HG03280 (cell line): ENCODE measurements around the gene METTL8.

Experiments used
- ATAC-seq: cut with Tn5 transposase; IDR thresholded peaks from one replicate; pipeline ENCODE4 v1.9.1; 2021; ENCODE audit warnings: mild to moderate bottlenecking, moderate library complexity; ENCODE audit not compliant: unreplicated experiment

METTL8 gene

GRCh38 chr2:171347591-171348032 is 86.2 kb downstream of the METTL8 start:
- ATAC-seq: no peak

- ATAC-seq: no peak
These were observed 86.8 kb downstream of the METTL8 start for GRCh38 chr2:171346723-171347557.

GRCh38 chr2:171345971-171346722 is 87.6 kb downstream of the METTL8 start:
- ATAC-seq: no peak

DNA sequence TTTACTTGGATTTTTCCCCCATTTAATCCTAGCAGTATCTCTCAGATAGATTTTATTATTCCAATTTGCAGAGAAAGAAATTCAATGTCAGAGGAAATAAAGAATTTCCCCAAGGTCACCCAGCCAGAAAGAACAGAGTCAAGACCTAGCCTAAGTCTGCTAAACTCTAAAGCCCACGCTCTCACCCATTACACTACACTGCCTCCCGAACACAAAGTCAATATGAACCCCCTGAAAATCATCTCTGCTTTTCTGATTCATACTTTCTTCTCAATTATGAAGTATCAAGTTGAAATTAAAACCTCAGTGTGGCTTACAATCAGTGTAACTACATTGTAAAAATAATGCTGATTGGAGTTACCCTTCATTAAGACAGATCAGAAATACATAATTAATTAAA is 89.6 kb downstream of the METTL8 start:
- no peak for ATAC-seq

DNA sequence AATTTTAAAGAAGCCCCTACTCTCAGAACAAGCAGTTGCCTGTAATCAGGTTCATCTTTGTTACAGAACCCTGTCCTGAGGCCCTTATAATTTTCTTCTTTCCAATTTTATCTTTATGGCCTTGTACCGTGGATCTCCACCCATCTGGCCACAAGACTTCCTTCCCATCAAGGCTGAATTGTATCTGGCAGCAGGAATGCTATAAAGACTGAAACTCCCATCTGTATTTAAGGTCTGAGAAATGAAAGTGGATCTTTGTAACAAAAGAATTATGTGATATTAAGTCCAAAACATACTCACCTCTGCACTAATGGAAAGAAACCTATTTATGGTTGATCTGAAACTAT is 91.8 kb downstream of the METTL8 start:
- no peak for ATAC-seq

DNA sequence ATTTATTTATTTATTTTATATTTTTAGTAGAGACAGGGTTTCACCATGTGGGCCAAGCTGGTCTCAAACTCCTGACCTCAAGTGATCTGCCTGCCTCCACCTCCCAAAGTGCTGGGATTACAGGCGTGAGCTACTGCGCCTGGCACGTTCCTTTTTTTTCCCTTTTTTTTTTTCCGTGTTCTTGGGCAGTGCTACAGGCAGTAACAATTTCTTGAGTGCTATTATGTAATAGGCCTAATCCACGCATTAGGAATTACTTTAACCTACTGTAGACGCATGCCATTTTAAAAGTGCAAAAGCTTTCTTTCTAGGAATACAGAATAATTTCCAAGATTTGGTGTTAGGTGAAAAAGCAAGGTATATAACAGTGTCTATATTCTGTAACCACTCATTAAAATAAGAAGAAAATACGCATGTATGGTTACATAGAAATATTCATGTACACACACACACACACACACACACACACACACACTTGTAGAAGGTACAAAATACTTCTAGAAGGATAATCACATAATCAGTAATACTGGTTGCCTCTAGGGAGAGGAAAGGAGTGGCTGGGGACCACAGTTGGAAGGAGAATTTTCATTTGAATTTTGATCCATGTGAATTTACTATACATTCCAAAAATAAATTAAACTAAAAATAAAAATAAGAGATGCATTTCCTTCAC is 92.3 kb downstream of the METTL8 start:
- no peak for ATAC-seq

GRCh38 chr2:171334946-171335345 is 98.8 kb downstream of the METTL8 start:
- ATAC-seq: no peak

GRCh38 chr2:171334171-171334570 is 99.6 kb downstream of the METTL8 start:
- no peak for ATAC-seq

DNA sequence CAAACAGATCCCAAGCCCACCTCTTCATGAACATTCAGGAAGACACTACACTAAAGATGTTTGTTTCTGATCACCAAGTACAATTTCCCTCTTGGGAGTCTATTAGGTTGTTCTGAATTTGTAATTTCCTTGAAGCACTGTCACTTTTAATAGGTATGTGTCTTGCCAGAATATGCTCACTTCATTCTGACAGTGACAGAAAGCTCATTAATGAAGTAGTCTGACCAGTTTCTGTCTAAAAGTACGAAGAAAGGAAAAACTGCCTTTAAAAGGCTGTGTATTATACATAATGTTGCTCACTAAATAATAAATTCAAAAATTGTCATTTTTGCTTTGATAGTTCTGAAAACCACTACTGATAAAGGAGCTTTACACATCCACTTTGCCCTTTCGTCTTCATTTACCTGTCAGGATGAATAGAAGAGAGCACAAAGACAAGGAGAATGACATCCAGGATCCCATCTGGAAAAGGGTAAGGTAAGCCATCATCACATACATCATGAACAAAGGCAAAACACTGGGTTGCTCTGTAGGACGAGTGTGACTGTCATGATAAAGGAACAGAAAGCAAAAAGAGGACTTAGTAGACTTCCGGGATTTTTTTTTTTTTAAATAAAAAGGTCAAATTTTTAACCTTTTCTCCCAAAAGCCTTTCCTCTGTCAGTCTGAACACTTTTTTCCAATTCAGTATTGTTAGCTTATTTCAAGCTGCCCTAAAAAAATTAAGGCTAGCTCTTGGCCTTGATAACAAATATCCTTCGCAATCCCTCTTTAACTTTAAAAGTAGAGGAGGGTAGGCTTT is 103.4 kb downstream of the METTL8 start:
- ATAC-seq: no peak

DNA sequence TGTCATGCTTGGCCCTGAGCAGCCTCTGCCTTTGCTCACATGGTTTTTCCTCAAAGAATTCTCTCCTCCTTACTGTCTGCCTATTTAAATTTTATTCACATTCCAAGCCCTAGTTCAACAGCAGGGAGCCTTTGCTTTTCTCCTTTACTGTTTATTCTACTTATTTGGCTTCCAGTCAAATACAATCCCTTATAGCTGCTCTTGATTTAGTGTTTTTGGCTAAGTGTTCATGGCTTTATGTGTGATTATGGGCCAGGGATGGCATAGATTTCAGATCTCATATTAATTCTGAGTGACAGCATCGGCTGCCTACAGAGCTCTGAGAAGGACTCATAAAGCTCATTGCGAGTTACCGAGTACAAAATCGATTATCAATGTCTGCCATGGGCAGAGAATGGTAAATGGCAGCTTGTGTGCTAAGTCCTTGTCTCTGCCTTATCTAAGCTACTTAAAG is 106.7 kb downstream of the METTL8 start:
- ATAC-seq: no peak

DNA sequence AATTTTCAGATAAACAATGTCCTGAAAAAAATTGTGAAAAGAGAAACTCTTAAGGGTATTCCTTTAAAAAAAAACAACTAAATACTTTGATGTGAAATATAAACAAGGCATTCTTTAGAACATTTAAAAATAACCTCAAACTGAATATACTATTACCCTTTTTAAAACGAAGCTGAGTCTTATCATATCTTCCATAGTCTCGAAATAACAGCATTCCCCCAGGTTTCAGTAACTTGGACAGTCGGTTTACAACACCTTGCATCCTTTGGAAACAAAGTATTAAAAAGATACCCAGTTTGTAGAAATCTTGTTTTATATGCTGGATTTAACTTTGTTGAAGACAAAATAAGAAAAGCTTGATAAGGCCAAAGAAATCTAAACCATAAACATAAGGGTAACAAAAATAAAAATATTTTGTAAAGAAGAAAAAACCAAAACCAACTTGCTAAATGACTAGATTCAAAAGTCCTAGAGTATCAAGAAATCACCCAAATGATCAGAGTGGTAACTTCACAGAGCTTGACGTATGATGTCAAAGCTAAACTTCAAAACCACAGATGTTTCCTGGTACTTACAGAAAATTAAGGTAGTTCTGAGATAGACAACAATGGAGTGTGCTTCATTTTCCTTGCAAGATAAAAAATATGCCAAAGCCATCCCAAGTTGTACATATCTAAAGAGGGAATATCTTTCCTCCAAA is 107.8 kb downstream of the METTL8 start:
- ATAC-seq: peak; percentile 38

DNA sequence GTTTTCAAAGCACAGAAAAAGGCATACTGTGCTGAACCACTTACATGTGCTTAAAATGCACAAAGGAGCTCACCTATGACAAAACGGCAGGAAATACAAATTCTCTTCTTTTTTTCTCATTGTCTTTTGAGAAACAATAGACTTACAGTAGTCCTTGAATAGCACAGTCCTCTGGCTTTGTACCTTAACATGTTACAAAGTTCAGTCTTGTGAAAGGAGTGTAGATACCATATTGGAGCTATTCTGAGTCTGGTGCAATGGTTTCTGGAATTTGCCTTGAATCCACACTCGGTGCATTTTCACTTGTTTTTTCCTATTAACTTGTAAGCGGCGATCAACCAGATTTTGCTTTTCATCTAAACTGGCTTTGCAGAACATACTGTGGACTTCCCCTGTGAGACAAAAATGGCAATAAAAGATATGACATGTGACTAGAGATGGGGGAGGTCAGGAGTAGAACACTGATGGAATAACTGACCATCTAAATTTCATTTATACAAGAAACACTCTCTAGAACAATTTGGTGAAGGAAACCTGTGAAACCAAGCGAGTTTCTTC is 109.7 kb downstream of the METTL8 start:
- no peak for ATAC-seq

GRCh38 chr2:171322928-171323327 is 110.9 kb downstream of the METTL8 start:
- no peak for ATAC-seq

DNA sequence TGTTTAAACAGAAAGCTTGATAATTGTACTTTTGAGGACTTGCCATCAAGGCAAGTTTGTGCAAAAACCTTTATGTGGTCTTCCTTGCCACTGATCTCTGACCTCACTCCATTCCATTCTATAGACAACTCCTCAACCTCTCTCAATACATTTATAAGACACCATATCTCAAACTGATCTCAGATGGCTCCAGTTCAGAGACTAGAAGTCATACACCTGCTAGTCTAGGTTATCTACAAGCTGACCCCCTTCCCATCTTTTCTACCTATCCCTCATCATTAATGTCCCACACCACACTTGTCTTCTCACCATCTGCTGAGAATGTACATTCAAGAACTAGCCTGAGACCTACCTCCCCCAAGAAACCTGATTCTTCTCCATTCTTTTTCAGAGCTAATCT is 113.1 kb downstream of the METTL8 start:
- ATAC-seq: no peak

GRCh38 chr2:171320208-171320621 is 113.6 kb downstream of the METTL8 start:
- peak; percentile 33 for ATAC-seq

GRCh38 chr2:171319164-171319810 is 114.5 kb downstream of the METTL8 start:
- peak; percentile 48 for ATAC-seq

DNA sequence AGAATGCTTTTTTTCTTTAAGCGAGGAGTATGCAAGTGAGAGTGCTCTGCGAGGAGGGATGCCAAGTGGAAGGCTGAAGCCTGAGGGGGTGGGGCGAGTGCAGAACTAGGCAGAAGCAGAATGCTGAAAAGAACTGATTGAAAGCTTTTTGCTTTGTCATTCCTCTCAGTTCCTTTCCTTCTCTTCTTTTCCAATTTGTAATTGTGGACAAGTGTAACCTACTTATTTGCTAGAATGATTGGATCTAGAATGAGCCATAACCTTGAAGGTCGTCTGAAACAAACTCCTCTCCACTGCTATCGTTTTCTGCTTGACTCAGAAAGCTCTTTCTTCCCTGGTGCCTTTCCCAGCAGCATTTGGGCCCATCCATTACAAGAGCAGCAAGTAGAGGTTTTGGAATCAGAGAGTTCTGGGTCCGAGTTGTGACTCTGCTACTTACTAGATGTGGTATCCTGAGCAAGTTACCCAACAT is 115.3 kb downstream of the METTL8 start:
- no peak for ATAC-seq

DNA sequence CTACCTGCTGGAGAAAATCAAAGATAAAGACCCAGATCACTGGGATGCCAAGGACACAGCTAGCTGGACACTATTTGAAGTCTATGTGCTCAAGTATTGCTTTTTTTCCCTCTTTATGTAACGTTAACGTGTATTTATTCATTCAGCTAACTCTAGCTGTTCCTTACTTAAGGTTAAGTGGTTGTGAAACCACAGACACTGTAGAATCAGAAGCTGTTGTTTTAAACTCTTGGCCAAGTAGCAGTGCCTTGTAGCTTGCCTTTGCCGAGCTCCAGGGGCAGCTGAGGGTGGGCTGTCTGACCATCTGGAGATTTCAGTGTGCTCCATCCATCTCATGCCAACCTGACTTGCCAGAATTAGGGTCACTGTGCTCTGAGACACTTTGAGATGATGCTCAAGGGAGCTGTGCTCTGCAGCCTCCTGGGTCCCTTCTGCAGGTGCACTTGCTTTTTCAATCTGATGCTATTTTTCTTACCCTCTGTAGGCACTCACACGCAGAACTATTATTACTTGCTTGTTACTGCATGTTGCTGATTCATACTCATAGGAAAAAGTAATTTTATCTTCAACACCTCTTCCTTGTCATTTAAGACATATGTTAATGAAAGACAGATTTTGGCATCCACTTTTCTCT is 116.2 kb downstream of the METTL8 start:
- ATAC-seq: peak; percentile 29
